Measurements from ENCODE around the gene AFF4. TPM values are rescaled to one million over a fixed set of nuclear protein-coding genes. Genes with fewer than 3 reads are reported as not detected.

Gene AFF4
- total and polyA plus RNA-seq, 2 experiments from 2014 or later: 31.3 to 46.3 TPM

DNA sequence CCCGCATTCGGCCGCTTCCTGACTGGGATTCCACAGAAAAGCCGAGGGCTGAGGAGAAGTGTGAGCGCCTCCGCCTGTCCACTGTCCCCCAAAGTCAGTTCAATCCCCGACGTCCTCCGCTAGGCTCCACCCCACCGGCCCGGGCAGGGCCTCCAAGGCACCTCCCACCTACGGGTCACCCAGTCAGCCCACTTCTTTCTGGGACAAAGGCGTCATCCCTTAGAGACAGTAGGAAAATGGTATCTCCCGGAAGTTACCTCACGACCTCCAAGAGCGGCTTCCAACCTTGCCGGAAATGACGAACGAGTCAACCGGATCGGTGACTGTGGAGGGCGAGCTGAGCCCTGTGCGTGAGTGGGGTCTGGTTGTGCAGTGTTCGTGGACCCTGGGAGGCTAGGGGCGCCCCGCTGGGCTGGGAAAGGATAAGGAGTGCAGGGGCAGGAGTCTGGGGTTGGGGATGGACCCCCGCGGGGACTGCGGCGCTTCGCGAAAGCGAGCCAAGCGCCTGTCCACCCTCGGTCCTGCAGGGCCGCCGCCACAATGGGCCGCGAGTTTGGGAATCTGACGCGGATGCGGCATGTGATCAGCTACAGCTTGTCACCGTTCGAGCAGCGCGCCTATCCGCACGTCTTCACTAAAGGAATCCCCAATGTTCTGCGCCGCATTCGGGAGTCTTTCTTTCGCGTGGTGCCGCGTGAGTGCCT is 96.9 kb downstream of the AFF4 start, which contains the start of the genes GDF9 and UQCRQ:
Gene GDF9, minus strand, starts transcription at position 128 of the 704 bp plus-strand sequence. CDS start 1,936 bp downstream, outside the sequence.
Gene UQCRQ, plus strand, starts transcription at position 301 of the 704 bp plus-strand sequence. Its CDS starts 240 bp downstream, at position 541.
- Histone ChIP-seq H3K4me1 (ENCODE audit: insufficient read depth) (peaks cover 16% of the 10 kb centered on the region), H3K4me3 (peak within 1 kb of the TSS; percentile 98), H2AFZ (peak within 1 kb of the TSS; percentile 93), H3K27ac (ENCODE audit: low read depth) (peak within 1 kb of the TSS; percentile 97), H3K36me3 (ENCODE audit: insufficient read depth) (peaks cover 15% of the 10 kb centered on the region), H3K79me2 (replicated peaks; ENCODE audit: insufficient read depth) (peaks cover 20% of the 10 kb centered on the region), H3K9me2 (ENCODE audit: insufficient read depth) (no peaks in the 10 kb centered on the region), H3K4me2 (peak within 1 kb of the TSS; percentile 100), H3F3A (replicated peaks; ENCODE audit: low read depth) (peaks cover 26% of the 10 kb centered on the region), H4K20me1 (replicated peaks; ENCODE audit: insufficient read depth) (peaks cover 8% of the 10 kb centered on the region; the same call in 1 of the 2 replicates), H3K27me3 (ENCODE audit: insufficient read depth) (no peaks in the 10 kb centered on the region)
- TF ChIP-seq ZNF114 (CRISPR knock-in tag; IDR thresholded peaks at IDR 0.05): no peak
- TF ChIP-seq, protein P1, sequence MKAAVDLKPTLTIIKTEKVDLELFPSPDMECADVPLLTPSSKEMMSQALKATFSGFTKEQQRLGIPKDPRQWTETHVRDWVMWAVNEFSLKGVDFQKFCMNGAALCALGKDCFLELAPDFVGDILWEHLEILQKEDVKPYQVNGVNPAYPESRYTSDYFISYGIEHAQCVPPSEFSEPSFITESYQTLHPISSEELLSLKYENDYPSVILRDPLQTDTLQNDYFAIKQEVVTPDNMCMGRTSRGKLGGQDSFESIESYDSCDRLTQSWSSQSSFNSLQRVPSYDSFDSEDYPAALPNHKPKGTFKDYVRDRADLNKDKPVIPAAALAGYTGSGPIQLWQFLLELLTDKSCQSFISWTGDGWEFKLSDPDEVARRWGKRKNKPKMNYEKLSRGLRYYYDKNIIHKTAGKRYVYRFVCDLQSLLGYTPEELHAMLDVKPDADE (IDR thresholded peaks at IDR 0.05): peak; percentile 80
- TF ChIP-seq, protein P2, sequence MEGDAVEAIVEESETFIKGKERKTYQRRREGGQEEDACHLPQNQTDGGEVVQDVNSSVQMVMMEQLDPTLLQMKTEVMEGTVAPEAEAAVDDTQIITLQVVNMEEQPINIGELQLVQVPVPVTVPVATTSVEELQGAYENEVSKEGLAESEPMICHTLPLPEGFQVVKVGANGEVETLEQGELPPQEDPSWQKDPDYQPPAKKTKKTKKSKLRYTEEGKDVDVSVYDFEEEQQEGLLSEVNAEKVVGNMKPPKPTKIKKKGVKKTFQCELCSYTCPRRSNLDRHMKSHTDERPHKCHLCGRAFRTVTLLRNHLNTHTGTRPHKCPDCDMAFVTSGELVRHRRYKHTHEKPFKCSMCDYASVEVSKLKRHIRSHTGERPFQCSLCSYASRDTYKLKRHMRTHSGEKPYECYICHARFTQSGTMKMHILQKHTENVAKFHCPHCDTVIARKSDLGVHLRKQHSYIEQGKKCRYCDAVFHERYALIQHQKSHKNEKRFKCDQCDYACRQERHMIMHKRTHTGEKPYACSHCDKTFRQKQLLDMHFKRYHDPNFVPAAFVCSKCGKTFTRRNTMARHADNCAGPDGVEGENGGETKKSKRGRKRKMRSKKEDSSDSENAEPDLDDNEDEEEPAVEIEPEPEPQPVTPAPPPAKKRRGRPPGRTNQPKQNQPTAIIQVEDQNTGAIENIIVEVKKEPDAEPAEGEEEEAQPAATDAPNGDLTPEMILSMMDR (conservative IDR thresholded peaks at IDR 0.05; ENCODE audit: low read depth in 2 of 2): peak in 1 of 2 experiments; percentile 73; a peak in 2 of 4 replicates
- peak; percentile 95 for TF ChIP-seq CREB1 (CRISPR knock-in tag; IDR thresholded peaks at IDR 0.05; ENCODE audit: low read depth)
- TF ChIP-seq POLR2AphosphoS5 (IDR thresholded peaks at IDR 0.05; ENCODE audit: low read depth): peak; percentile 97
- TF ChIP-seq JUNB (IDR thresholded peaks at IDR 0.05; ENCODE audit: unreplicated experiment): no peak
- Mint-ChIP-seq H3K9me3 (no peaks in the 10 kb centered on the region), H3K36me3 (ENCODE audit: low read depth) (peaks cover 35% of the 10 kb centered on the region), H3K4me1 (peaks cover 23% of the 10 kb centered on the region), H3K4me3 (peak within 1 kb of the TSS; percentile 99), H3K27me3 (ENCODE audit: insufficient read depth, low read depth, poor library complexity) (peaks cover 9% of the 10 kb centered on the region), H3K27ac (peak within 1 kb of the TSS; percentile 100)
- peak; percentile 98 for ATAC-seq
- DNase-seq (ENCODE audit: low spot score): peak; percentile 100

DNA sequence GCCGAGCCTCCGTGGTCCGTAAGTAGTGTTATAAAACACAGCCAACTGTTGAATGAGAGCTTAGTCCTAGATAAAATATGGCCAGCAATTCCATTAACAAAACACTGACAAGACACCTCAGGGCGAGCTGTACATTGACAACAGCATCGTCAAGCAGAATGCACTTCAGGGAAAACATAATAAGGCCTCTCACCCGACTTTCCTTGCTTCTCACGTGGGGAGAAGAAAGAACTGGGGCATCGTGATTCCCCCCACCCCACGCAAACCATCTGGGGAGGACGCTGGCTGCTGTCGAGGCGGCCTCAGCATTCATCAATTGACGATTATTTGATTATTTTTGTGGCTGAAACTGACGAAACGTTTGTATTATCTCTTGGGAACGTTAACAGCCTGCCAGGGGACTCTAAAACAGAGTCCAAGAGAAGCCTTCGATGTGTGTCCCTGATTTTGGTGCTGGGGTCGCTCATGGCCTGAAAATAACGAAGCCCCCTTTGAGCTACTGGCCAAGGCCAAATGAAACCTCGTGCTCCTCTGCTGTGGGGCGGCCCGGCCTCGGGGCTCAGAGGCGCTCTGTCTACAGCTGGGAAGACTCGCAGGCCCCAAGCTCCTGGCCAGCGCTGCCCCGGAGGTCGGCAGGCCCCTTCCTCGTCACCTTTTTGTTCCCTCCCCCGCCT is 97.6 kb downstream of the AFF4 start:
- Histone ChIP-seq H3K9me2 (ENCODE audit: insufficient read depth) (no peaks in the 10 kb centered on the region), H3K27ac (ENCODE audit: low read depth) (peak overlapping the region; percentile 97), H3K79me2 (replicated peaks; ENCODE audit: insufficient read depth) (peaks cover 20% of the 10 kb centered on the region), H3K4me3 (peak overlapping the region; percentile 98), H3K4me1 (ENCODE audit: insufficient read depth) (peaks cover 16% of the 10 kb centered on the region), H4K20me1 (replicated peaks; ENCODE audit: insufficient read depth) (peaks cover 8% of the 10 kb centered on the region; the same call in 1 of the 2 replicates), H3K36me3 (ENCODE audit: insufficient read depth) (peaks cover 15% of the 10 kb centered on the region), H3K4me2 (peak overlapping the region; percentile 74), H3F3A (replicated peaks; ENCODE audit: low read depth) (peaks cover 26% of the 10 kb centered on the region), H2AFZ (peak overlapping the region; percentile 93), H3K27me3 (ENCODE audit: insufficient read depth) (no peaks in the 10 kb centered on the region)
- peaks cover 35% of the 10 kb centered on the region for H3K36me3 Mint-ChIP-seq (ENCODE audit: low read depth)
- H3K9me3 Mint-ChIP-seq: no peaks in the 10 kb centered on the region
- peak overlapping the region; percentile 100 for H3K27ac Mint-ChIP-seq
- peaks cover 23% of the 10 kb centered on the region for H3K4me1 Mint-ChIP-seq
- DNase-seq (ENCODE audit: low spot score) (no peak), ATAC-seq (no peak)
- TF ChIP-seq POLR2AphosphoS5 (IDR thresholded peaks at IDR 0.05; ENCODE audit: low read depth) (no peak), ZNF114 (CRISPR knock-in tag; IDR thresholded peaks at IDR 0.05) (no peak)
- peaks cover 9% of the 10 kb centered on the region for H3K27me3 Mint-ChIP-seq (ENCODE audit: insufficient read depth, low read depth, poor library complexity)
- peak overlapping the region; percentile 99 for H3K4me3 Mint-ChIP-seq

Measured in GM23338 (cell line).